GM23248 (cell line): ENCODE data around the gene SYK. TPM values are rescaled to one million over a fixed set of nuclear protein-coding genes. Genes with fewer than 3 reads are reported as not detected.

ENCODE experiments used
- DNase-seq: peaks from one replicate; pipeline ENCODE4 v3.0.0-alpha.2; 2015
- H2AFZ ChIP-seq: fragments of 200-600 bp; sonication (generic); 2 replicates; pipeline ENCODE4 v1.6.1; 2016; ENCODE audit warnings: antibody characterized with exemption
- H3F3A ChIP-seq: fragments of 200-600 bp; sonication (generic); 2 replicates; pipeline ENCODE4 v1.6.1; 2016; ENCODE audit warnings: mild to moderate bottlenecking, antibody characterized with exemption, mixed run types; ENCODE audit not compliant: insufficient read depth
- H3K27ac ChIP-seq: fragments of 200-600 bp; sonication (generic); 2 replicates; pipeline ENCODE4 v1.5.1; 2016; ENCODE audit warnings: mild to moderate bottlenecking
- H3K27me3 ChIP-seq: fragments of 200-600 bp; sonication (generic); replicated peaks from 2 replicates; pipeline ENCODE4 v1.6.1; 2016; ENCODE audit warnings: mild to moderate bottlenecking; ENCODE audit not compliant: insufficient read depth
- H3K36me3 ChIP-seq: fragments of 200-600 bp; sonication (generic); 2 replicates; pipeline ENCODE4 v1.6.1; 2016; ENCODE audit warnings: low read depth, mild to moderate bottlenecking
- H3K4me1 ChIP-seq: fragments of 200-600 bp; sonication (generic); 2 replicates; pipeline ENCODE4 v1.6.1; 2016; ENCODE audit warnings: mild to moderate bottlenecking; ENCODE audit not compliant: insufficient read depth
- H3K4me2 ChIP-seq: fragments of 200-600 bp; sonication (generic); one replicate; pipeline ENCODE4 v1.6.1; 2016; ENCODE audit warnings: mild to moderate bottlenecking; ENCODE audit not compliant: unreplicated experiment
- H3K4me3 ChIP-seq: fragments of 200-600 bp; sonication (generic); 2 replicates; pipeline ENCODE4 v1.5.1; 2016; ENCODE audit warnings: mild to moderate bottlenecking
- H3K79me2 ChIP-seq: fragments of 200-600 bp; sonication (generic); 2 replicates; pipeline ENCODE4 v1.6.1; 2016; ENCODE audit warnings: mild to moderate bottlenecking; ENCODE audit not compliant: insufficient read depth
- H3K9ac ChIP-seq: fragments of 200-600 bp; sonication (generic); 2 replicates; pipeline ENCODE4 v1.6.1; 2016; ENCODE audit warnings: mild to moderate bottlenecking
- H3K9me2 ChIP-seq: fragments of 200-600 bp; sonication (generic); 2 replicates; pipeline ENCODE4 v1.6.1; 2016; ENCODE audit warnings: mixed run types, mild to moderate bottlenecking, moderate library complexity; ENCODE audit not compliant: insufficient read depth
- H3K9me3 ChIP-seq: fragments of 200-600 bp; sonication (generic); one replicate; pipeline ENCODE4 v1.6.1; 2017; ENCODE audit warnings: low read depth
- H4K20me1 ChIP-seq: fragments of 200-600 bp; sonication (generic); 2 replicates; pipeline ENCODE4 v1.6.0; 2016; ENCODE audit not compliant: insufficient read depth
- EZH2 ChIP-seq: fragments of 200-600 bp; sonication (generic); IDR thresholded peaks from 2 replicates; pipeline ENCODE4 v1.6.1; 2018; ENCODE audit warnings: antibody characterized with exemption, mild to moderate bottlenecking; ENCODE audit not compliant: insufficient read depth, poor library complexity, severe bottlenecking
- EZH2phosphoT487 ChIP-seq: fragments of 200-600 bp; sonication (generic); IDR thresholded peaks from 2 replicates; pipeline ENCODE4 v1.6.1; 2018; ENCODE audit warnings: antibody characterized with exemption, moderate library complexity, mild to moderate bottlenecking, low read depth; ENCODE audit not compliant: insufficient read depth
- WGBS, 2 experiments: methylation state at CpG; one replicate each; pipeline ENCODE4 v1.1.6; 2015 to 2017; ENCODE audit warnings: low lambda C conversion rate in 2 of 2, low coverage in 1 of 2; ENCODE audit errors: missing lambda C conversion rate in 2 of 2; 5-methylcytosine and 5-hydroxymethylcytosine counted together
- in situ Hi-C: fragments of 300-500 bp; cut with MboI; formaldehyde crosslinking; loops from 2 replicates; pipeline ENCODE4 v1.15.0; 2020
- polyA plus RNA-seq: library from polyadenylated mRNA; unstranded; fragments of >200 nt; fragmentation: Nextera tagmentation; extraction: Ambion mirVana; gene quantifications from 2 replicates; pipeline ENCODE4 v1.2.1, GENCODE V29; 2016
- total RNA-seq: library from RNA; depleted of rRNA; stranded (reverse); fragments of >200 nt; shearing (Covaris generic); gene quantifications from 2 replicates; pipeline ENCODE4 v1.2.3, GENCODE V29; 2014

Gene SYK
- total and polyA plus RNA-seq, 2 experiments from 2014 or later, result not detected

GRCh38 chr9:90899287-90899686, 97.7 kb downstream of the SYK start:
- H4K20me1 ChIP-seq, result no peaks in the 10 kb centered on the region
- in situ Hi-C loops, result no loop called here
- H2AFZ ChIP-seq, result no peak overlapping the region
- no peaks in the 10 kb centered on the region for H3K9me3 ChIP-seq
- no peaks in the 10 kb centered on the region for H3K4me1 ChIP-seq
- WGBS, 2 experiments, result 57 to 58% methylated on average over 3 of the region's 3 CpGs
- no peak overlapping the region for H3K4me2 ChIP-seq
- no peak for DNase-seq
- no peaks in the 10 kb centered on the region for H3F3A ChIP-seq
- H3K27ac ChIP-seq, result no peak overlapping the region
- no peaks in the 10 kb centered on the region for H3K36me3 ChIP-seq
- no peaks in the 10 kb centered on the region for H3K79me2 ChIP-seq
- H3K9me2 ChIP-seq, result no peaks in the 10 kb centered on the region
- H3K9ac ChIP-seq, result no peak overlapping the region
- TF ChIP-seq EZH2 (no peak), EZH2phosphoT487 (no peak)
- H3K4me3 ChIP-seq, result no peak overlapping the region
- peaks cover 12% of the 10 kb centered on the region for H3K27me3 ChIP-seq

GRCh38 chr9:90900130-90900529, 98.5 kb downstream of the SYK start:
- in situ Hi-C loops, result no loop called here
- H4K20me1 ChIP-seq, result no peaks in the 10 kb centered on the region
- no peaks in the 10 kb centered on the region for H3K36me3 ChIP-seq
- no peaks in the 10 kb centered on the region for H3K9me2 ChIP-seq
- DNase-seq, result peak; percentile 18
- no peaks in the 10 kb centered on the region for H3K9me3 ChIP-seq
- no peak overlapping the region for H2AFZ ChIP-seq
- no peak overlapping the region for H3K27ac ChIP-seq
- WGBS, 2 experiments, result 30 to 38% methylated on average over 4 to 5 of the region's 5 CpGs
- no peaks in the 10 kb centered on the region for H3F3A ChIP-seq
- H3K4me3 ChIP-seq, result no peak overlapping the region
- peaks cover 4% of the 10 kb centered on the region; the same call in 1 of the 2 replicates for H3K27me3 ChIP-seq
- no peak overlapping the region for H3K4me2 ChIP-seq
- H3K4me1 ChIP-seq, result no peaks in the 10 kb centered on the region
- no peak for TF ChIP-seq EZH2phosphoT487
- TF ChIP-seq EZH2, result no peak
- H3K79me2 ChIP-seq, result no peaks in the 10 kb centered on the region
- no peak overlapping the region for H3K9ac ChIP-seq

GRCh38 chr9:90901933-90902332, 100.3 kb downstream of the SYK start:
- no peak overlapping the region for H2AFZ ChIP-seq
- in situ Hi-C loops, result no loop called here
- no peaks in the 10 kb centered on the region for H3K79me2 ChIP-seq
- no peaks in the 10 kb centered on the region for H3K4me1 ChIP-seq
- WGBS, 2 experiments, result 78 to 82% methylated on average over 8 of the region's 8 CpGs
- H3K27me3 ChIP-seq, result peaks cover 4% of the 10 kb centered on the region; the same call in 1 of the 2 replicates
- H3F3A ChIP-seq, result no peaks in the 10 kb centered on the region
- TF ChIP-seq EZH2phosphoT487 (no peak), EZH2 (no peak)
- H4K20me1 ChIP-seq, result no peaks in the 10 kb centered on the region
- H3K4me3 ChIP-seq, result no peak overlapping the region
- H3K36me3 ChIP-seq, result no peaks in the 10 kb centered on the region
- no peaks in the 10 kb centered on the region for H3K9me3 ChIP-seq
- no peak overlapping the region for H3K27ac ChIP-seq
- no peak overlapping the region for H3K4me2 ChIP-seq
- no peak for DNase-seq
- H3K9ac ChIP-seq, result no peak overlapping the region
- H3K9me2 ChIP-seq, result no peaks in the 10 kb centered on the region

- H3K4me2 ChIP-seq, result no peak overlapping the region
- no peak overlapping the region for H3K27ac ChIP-seq
- WGBS, 2 experiments, result 51 to 57% methylated on average over 11 of the region's 11 CpGs
- no peaks in the 10 kb centered on the region for H3K9me3 ChIP-seq
- no peak overlapping the region for H2AFZ ChIP-seq
- H3K4me1 ChIP-seq, result no peaks in the 10 kb centered on the region
- H3K9ac ChIP-seq, result no peak overlapping the region
- in situ Hi-C loops, result no loop called here
- no peaks in the 10 kb centered on the region for H3K79me2 ChIP-seq
- no peak for DNase-seq
- H3K4me3 ChIP-seq, result no peak overlapping the region
- no peaks in the 10 kb centered on the region for H4K20me1 ChIP-seq
- H3K27me3 ChIP-seq, result no peaks in the 10 kb centered on the region; the same call in none of the 2 replicates
- H3F3A ChIP-seq, result no peaks in the 10 kb centered on the region
- no peak for TF ChIP-seq EZH2
- H3K9me2 ChIP-seq, result no peaks in the 10 kb centered on the region
- H3K36me3 ChIP-seq, result no peaks in the 10 kb centered on the region
Observed at GRCh38 chr9:90903766-90904424, 102.3 kb downstream of the SYK start.
